Endothelial cell of umbilical vein (primary cell): ENCODE measurements around the gene PAEP. TPM values are rescaled to one million over a fixed set of nuclear protein-coding genes. Genes with fewer than 3 reads are reported as not detected.

ENCODE experiments used
- BruUV-seq: library from RNA; stranded (reverse); fragments of 400-500 nt; replicated peaks from 2 replicates; lab custom pipeline; 2021; lab: Mats Ljungman, UMichigan
- CTCF ChIA-PET: fragments of 300-600, 350-600 bp; sonication (Branson Sonifier 250); formaldehyde crosslinking; loops from one replicate; lab custom pipeline; 2021; ENCODE audit warnings: antibody characterized with exemption, inconsistent platforms; lab: Charles Lee
- POLR2A ChIA-PET: fragments of 300-600, 350-600 bp; sonication (Branson Sonifier 250); formaldehyde crosslinking; loops from one replicate; lab custom pipeline; 2021; ENCODE audit warnings: antibody characterized with exemption, inconsistent platforms; lab: Charles Lee
- DNase-seq: peaks from one replicate; pipeline ENCODE4 v3.0.0-alpha.2; 2011; ENCODE audit warnings: low read depth, low spot score
- FAIRE-seq: peaks from 2 replicates; lab custom pipeline; 2011; peaks lifted over from hg19 to GRCh38; lab: Jason Lieb, UNC
- H2AFZ ChIP-seq: 2 replicates; pipeline ENCODE4 v1.6.0; 2012; ENCODE audit warnings: low read depth, low read length, control low read depth, inconsistent platforms
- H3K27ac ChIP-seq: 2 replicates; pipeline ENCODE4 v1.5.1; 2011; ENCODE audit warnings: low read depth, mild to moderate bottlenecking, control low read depth, low read length, moderate library complexity; ENCODE audit not compliant: insufficient read depth
- H3K27me3 ChIP-seq, 2 experiments: 2 replicates each; pipeline versions ENCODE4 v1.6.0 to v1.6.1; 2011; ENCODE audit warnings: low read length in 2 of 2, mixed read lengths in 1 of 2; ENCODE audit not compliant: control insufficient read depth in 2 of 2, insufficient read depth in 2 of 2
- H3K36me3 ChIP-seq, 2 experiments: 2 replicates in 1 of 2; 3 replicates in 1 of 2; pipeline ENCODE4 v1.5.1; 2011; ENCODE audit warnings: low read length in 2 of 2, mild to moderate bottlenecking in 1 of 2, moderate library complexity in 1 of 2; ENCODE audit not compliant: control insufficient read depth in 2 of 2, insufficient read depth in 2 of 2; ENCODE audit errors: extremely low read depth in 1 of 2
- H3K4me1 ChIP-seq: 3 replicates; pipeline ENCODE4 v1.5.1; 2011; ENCODE audit warnings: mild to moderate bottlenecking, low read length; ENCODE audit not compliant: control insufficient read depth, insufficient read depth; ENCODE audit errors: extremely low read depth
- H3K4me2 ChIP-seq: 2 replicates; pipeline ENCODE4 v1.6.1; 2011; ENCODE audit warnings: low read length, control low read depth, mixed read lengths; ENCODE audit not compliant: insufficient read depth
- H3K4me3 ChIP-seq, 3 experiments: fragments of 200-600 bp in 1 of 3; sonication (generic), shearing (Covaris generic) in 1 of 3; replicated peaks in 1 of 3; 2 replicates each; pipeline ENCODE4 v1.5.1; 2011 to 2016; ENCODE audit warnings: control low read depth in 3 of 3, low read length in 3 of 3, mild to moderate bottlenecking in 2 of 3, inconsistent platforms in 1 of 3, low read depth in 1 of 3, moderate library complexity in 1 of 3; ENCODE audit not compliant: insufficient read depth in 1 of 3
- H3K79me2 ChIP-seq: 2 replicates; pipeline ENCODE4 v1.6.0; 2012; ENCODE audit warnings: low read length, inconsistent platforms; ENCODE audit not compliant: control insufficient read depth, insufficient read depth
- H3K9ac ChIP-seq: replicated peaks from 2 replicates; pipeline ENCODE3; 2011; ENCODE audit warnings: low read length, control low read depth; ENCODE audit not compliant: insufficient read depth; ENCODE audit errors: extremely low read depth
- H3K9me1 ChIP-seq: replicated peaks from 3 replicates; pipeline ENCODE4 v1.6.0; 2011; ENCODE audit warnings: mild to moderate bottlenecking, low read length; ENCODE audit not compliant: control insufficient read depth, insufficient read depth; ENCODE audit errors: extremely low read depth
- H3K9me3 ChIP-seq: replicated peaks from 2 replicates; pipeline ENCODE4 v1.5.1; 2012; ENCODE audit warnings: low read length, inconsistent platforms; ENCODE audit not compliant: control insufficient read depth, insufficient read depth
- H4K20me1 ChIP-seq: replicated peaks from 2 replicates; pipeline ENCODE3; 2011; ENCODE audit warnings: mild to moderate bottlenecking, low read length; ENCODE audit not compliant: control insufficient read depth, insufficient read depth; ENCODE audit errors: extremely low read depth
- CTCF ChIP-seq, 2 donors: IDR thresholded peaks; 1 replicate in 1 of 2; 2 replicates in 1 of 2; pipeline ENCODE4 v1.5.1; 2011; ENCODE audit warnings: low read length in 2 of 2, mild to moderate bottlenecking in 2 of 2, moderate library complexity in 2 of 2, control low read depth in 1 of 2, inconsistent platforms in 1 of 2, low read depth in 1 of 2; ENCODE audit not compliant: insufficient read depth in 1 of 2; ENCODE audit errors: extremely low read depth in 1 of 2
- EZH2 ChIP-seq: IDR thresholded peaks from 2 replicates; pipeline ENCODE4 v1.6.1; 2012; ENCODE audit warnings: borderline replicate concordance, low read depth, mild to moderate bottlenecking, moderate library complexity, low read length, inconsistent platforms; ENCODE audit not compliant: severe bottlenecking
- FOS ChIP-seq: IDR thresholded peaks from 2 replicates; pipeline ENCODE4 v1.6.1; 2011; ENCODE audit warnings: mild to moderate bottlenecking, low read length, moderate library complexity, borderline replicate concordance; ENCODE audit not compliant: insufficient read depth
- GATA2 ChIP-seq: IDR thresholded peaks from 2 replicates; pipeline ENCODE4 v1.7.0; 2011; ENCODE audit warnings: low read depth, mild to moderate bottlenecking, moderate library complexity, mixed read lengths, low read length; ENCODE audit not compliant: insufficient read length, insufficient read depth
- JUN ChIP-seq: IDR thresholded peaks from 2 replicates; pipeline ENCODE4 v1.6.1; 2011; ENCODE audit warnings: borderline replicate concordance, low read depth; ENCODE audit not compliant: insufficient read length, insufficient read depth
- MAX ChIP-seq: IDR thresholded peaks from 2 replicates; pipeline ENCODE4 v1.6.1; 2011; ENCODE audit not compliant: insufficient read depth, insufficient read length
- MYC ChIP-seq: IDR thresholded peaks from one replicate; pipeline ENCODE4 v1.6.1; 2011; ENCODE audit warnings: mild to moderate bottlenecking, low read depth, low read length
- POLR2A ChIP-seq: IDR thresholded peaks from 2 replicates; pipeline ENCODE4 v1.6.1; 2012; ENCODE audit warnings: low read depth, mild to moderate bottlenecking, control low read depth, low read length
- POLR2AphosphoS5 ChIP-seq: IDR thresholded peaks from 2 replicates; pipeline ENCODE4 v1.6.1; 2012; ENCODE audit warnings: low read depth, mild to moderate bottlenecking, control low read depth, low read length, moderate library complexity; ENCODE audit not compliant: insufficient read depth
- dilution Hi-C: fragments of 300-500 bp; cut with MboI; formaldehyde crosslinking; loops from one replicate; pipeline ENCODE4 v1.15.0; 2019; ENCODE audit warnings: low sequenced_read_pairs; ENCODE audit not compliant: extremely low pct_ligation_motif_present
- intact Hi-C: fragments of 100-400 bp; cut with micrococcal nuclease; formaldehyde crosslinking; loops from one replicate; pipeline ENCODE4 v1.10.0; 2022
- polyA plus RNA-seq, 4 experiments: library from polyadenylated mRNA; depleted of rRNA in 3 of 4; stranded (reverse) in 3 of 4; unstranded in 1 of 4; fragments of >200 nt; gene quantifications; 2 replicates each; pipeline versions ENCODE4 v1.2.1 to v1.2.3, GENCODE V29; 2011 to 2012; ENCODE audit warnings: missing spikeins in 1 of 4
- total RNA-seq: library from RNA; stranded (reverse); gene quantifications from 2 replicates; pipeline ENCODE4 v1.2.3, GENCODE V29; 2021

Gene PAEP
- total and polyA plus RNA-seq, 2 donors (not counting 3 experiments of a cell fraction or from before 2014, with no cell fraction given) = not detected

GRCh38 chr9:135570456-135570855 lies 8.9 kb downstream of the PAEP start:
- Histone ChIP-seq H3K9me3 (no peaks in the 10 kb centered on the region), H3K4me2 (no peak overlapping the region), H3K4me1 (no peaks in the 10 kb centered on the region), H3K27ac (no peak overlapping the region), H3K79me2 (no peaks in the 10 kb centered on the region), H2AFZ (no peak overlapping the region), H3K9ac (no peak overlapping the region), H3K9me1 (no peaks in the 10 kb centered on the region), H4K20me1 (no peaks in the 10 kb centered on the region), H3K27me3 (no peaks in the 10 kb centered on the region), H3K4me3 (no peak overlapping the region), H3K36me3 (no peaks in the 10 kb centered on the region)
- POLR2A ChIA-PET = no interaction called here
- FAIRE-seq = no peak
- no TSS peak for BruUV-seq
- intact Hi-C loops (no loop called here), dilution Hi-C loops (no loop called here)
- CTCF ChIA-PET = no interaction called here
- TF ChIP-seq MAX (no peak), EZH2 (no peak), GATA2 (no peak), CTCF (IDR thresholded peaks at IDR 0.05; ENCODE audit: extremely low read depth in 1 of 2, insufficient read depth in 1 of 2, low read depth in 1 of 2, low read length in 2 of 2) (no peak), POLR2AphosphoS5 (no peak), MYC (no peak), JUN (no peak), FOS (no peak), POLR2A (no peak)
- no peak for DNase-seq
